ENCODE measurements around the gene WWTR1.
A peak's percentile ranks its signal among the peaks of the same experiment; 100 is the strongest.

DNA sequence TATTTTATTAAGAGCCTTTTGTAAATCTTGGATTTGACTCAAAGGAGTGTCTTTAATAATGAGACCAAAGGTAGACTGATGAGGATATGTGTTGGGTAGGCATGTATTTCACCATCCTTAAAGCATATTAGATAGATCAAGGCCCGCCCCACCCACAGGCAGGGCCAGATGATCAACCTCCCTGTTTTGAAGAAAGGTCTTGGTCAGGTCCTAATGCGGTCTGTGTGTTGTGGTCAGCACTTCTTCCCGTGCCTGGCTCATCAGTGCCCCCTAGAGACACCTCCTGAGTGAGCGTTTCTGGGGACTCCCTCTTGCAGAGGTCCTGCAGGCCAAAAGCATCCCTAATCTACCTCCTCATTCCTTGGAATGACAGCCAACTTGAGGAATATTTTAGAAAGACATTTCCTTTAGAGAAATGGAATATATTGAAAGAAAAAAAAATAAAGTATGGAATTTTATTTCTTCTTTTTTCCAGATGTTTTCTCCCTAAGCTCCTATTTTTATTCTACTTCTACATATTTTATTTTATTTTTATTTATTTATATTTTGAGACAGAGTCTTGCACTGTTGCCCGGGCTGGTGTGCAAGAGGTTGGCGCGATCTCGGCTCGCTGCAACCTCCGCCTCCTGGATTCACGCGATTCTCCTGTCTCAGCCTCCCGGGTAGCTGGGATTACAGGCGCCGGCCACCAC is 177.4 kb downstream of the WWTR1 start:
- TF ChIP-seq, protein P1, sequence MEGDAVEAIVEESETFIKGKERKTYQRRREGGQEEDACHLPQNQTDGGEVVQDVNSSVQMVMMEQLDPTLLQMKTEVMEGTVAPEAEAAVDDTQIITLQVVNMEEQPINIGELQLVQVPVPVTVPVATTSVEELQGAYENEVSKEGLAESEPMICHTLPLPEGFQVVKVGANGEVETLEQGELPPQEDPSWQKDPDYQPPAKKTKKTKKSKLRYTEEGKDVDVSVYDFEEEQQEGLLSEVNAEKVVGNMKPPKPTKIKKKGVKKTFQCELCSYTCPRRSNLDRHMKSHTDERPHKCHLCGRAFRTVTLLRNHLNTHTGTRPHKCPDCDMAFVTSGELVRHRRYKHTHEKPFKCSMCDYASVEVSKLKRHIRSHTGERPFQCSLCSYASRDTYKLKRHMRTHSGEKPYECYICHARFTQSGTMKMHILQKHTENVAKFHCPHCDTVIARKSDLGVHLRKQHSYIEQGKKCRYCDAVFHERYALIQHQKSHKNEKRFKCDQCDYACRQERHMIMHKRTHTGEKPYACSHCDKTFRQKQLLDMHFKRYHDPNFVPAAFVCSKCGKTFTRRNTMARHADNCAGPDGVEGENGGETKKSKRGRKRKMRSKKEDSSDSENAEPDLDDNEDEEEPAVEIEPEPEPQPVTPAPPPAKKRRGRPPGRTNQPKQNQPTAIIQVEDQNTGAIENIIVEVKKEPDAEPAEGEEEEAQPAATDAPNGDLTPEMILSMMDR (IDR thresholded peaks at IDR 0.05) = peak; percentile 68 to 83 (median 76)
- TF ChIP-seq POLR2A (IDR thresholded peaks at IDR 0.05) = no peak

Data from upper lobe of left lung (tissue), 4 donors.